Measurements from ENCODE around the gene ATP6V0A4.

ATP6V0A4 gene

GRCh38 chr7:138713191-138713590 is 84.8 kb downstream of the ATP6V0A4 start:
- no peak for DNase-seq (ENCODE audit: low read depth)

GRCh38 chr7:138712652-138713051 is 85.3 kb downstream of the ATP6V0A4 start:
- no peak for DNase-seq (ENCODE audit: low read depth)
- no peak for TF ChIP-seq CTCF (conservative IDR thresholded peaks at IDR 0.05; ENCODE audit: control insufficient read depth, insufficient read depth, low read depth, low read length)
- H3K4me3 ChIP-seq (ENCODE audit: control insufficient read depth, low read depth, low read length), result no peak overlapping the region

More at GRCh38 chr7:138713191-138713590, 84.8 kb downstream of the ATP6V0A4 start:
- H3K4me3 ChIP-seq (ENCODE audit: control insufficient read depth, low read depth, low read length), result no peak overlapping the region
- TF ChIP-seq CTCF (conservative IDR thresholded peaks at IDR 0.05; ENCODE audit: control insufficient read depth, insufficient read depth, low read depth, low read length), result no peak

- H3K4me3 ChIP-seq (ENCODE audit: control insufficient read depth, low read depth, low read length), result no peak overlapping the region
- DNase-seq (ENCODE audit: low read depth), result no peak
- no peak for TF ChIP-seq CTCF (conservative IDR thresholded peaks at IDR 0.05; ENCODE audit: control insufficient read depth, insufficient read depth, low read depth, low read length)
These were observed 87.2 kb downstream of the ATP6V0A4 start for GRCh38 chr7:138710536-138711385.

GRCh38 chr7:138705167-138705566 is 92.8 kb downstream of the ATP6V0A4 start:
- DNase-seq (ENCODE audit: low read depth), result no peak
- TF ChIP-seq CTCF (conservative IDR thresholded peaks at IDR 0.05; ENCODE audit: control insufficient read depth, insufficient read depth, low read depth, low read length), result no peak
- H3K4me3 ChIP-seq (ENCODE audit: control insufficient read depth, low read depth, low read length), result no peak overlapping the region

- H3K4me3 ChIP-seq (ENCODE audit: control insufficient read depth, low read depth, low read length), result no peak overlapping the region
- no peak for DNase-seq (ENCODE audit: low read depth)
These were observed 96.5 kb downstream of the ATP6V0A4 start for GRCh38 chr7:138701537-138701923.

GRCh38 chr7:138700857-138701536 is 97.0 kb downstream of the ATP6V0A4 start, which contains the start of gene SVOPL:
Gene SVOPL, minus strand, starts transcription at chr7:138701362. Its CDS starts 22,317 bp downstream, at chr7:138679045.
- no peak for DNase-seq (ENCODE audit: low read depth)
- TF ChIP-seq CTCF (conservative IDR thresholded peaks at IDR 0.05; ENCODE audit: control insufficient read depth, insufficient read depth, low read depth, low read length), result no peak
- no peak within 1 kb of the TSS for H3K4me3 ChIP-seq (ENCODE audit: control insufficient read depth, low read depth, low read length)

More at GRCh38 chr7:138701537-138701923, 96.5 kb downstream of the ATP6V0A4 start:
- TF ChIP-seq CTCF (conservative IDR thresholded peaks at IDR 0.05; ENCODE audit: control insufficient read depth, insufficient read depth, low read depth, low read length), result no peak
